Measurements from ENCODE around the gene EHBP1L1. TPM values are rescaled to one million over a fixed set of nuclear protein-coding genes. Genes with fewer than 3 reads are reported as not detected.

The EHBP1L1 gene
- total and polyA plus RNA-seq, 9 donors: 21.7 to 63.0 (median 40.3) TPM

GRCh38 chr11:65552388-65552951 is 23.4 kb upstream of the EHBP1L1 start:
- intact Hi-C loops (cut with DNase I): no loop called here
- TF ChIP-seq, protein P1, sequence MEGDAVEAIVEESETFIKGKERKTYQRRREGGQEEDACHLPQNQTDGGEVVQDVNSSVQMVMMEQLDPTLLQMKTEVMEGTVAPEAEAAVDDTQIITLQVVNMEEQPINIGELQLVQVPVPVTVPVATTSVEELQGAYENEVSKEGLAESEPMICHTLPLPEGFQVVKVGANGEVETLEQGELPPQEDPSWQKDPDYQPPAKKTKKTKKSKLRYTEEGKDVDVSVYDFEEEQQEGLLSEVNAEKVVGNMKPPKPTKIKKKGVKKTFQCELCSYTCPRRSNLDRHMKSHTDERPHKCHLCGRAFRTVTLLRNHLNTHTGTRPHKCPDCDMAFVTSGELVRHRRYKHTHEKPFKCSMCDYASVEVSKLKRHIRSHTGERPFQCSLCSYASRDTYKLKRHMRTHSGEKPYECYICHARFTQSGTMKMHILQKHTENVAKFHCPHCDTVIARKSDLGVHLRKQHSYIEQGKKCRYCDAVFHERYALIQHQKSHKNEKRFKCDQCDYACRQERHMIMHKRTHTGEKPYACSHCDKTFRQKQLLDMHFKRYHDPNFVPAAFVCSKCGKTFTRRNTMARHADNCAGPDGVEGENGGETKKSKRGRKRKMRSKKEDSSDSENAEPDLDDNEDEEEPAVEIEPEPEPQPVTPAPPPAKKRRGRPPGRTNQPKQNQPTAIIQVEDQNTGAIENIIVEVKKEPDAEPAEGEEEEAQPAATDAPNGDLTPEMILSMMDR (IDR thresholded peaks at IDR 0.05): no peak
- TF ChIP-seq POLR2A (IDR thresholded peaks at IDR 0.05): no peak
- TF ChIP-seq EP300 (IDR thresholded peaks at IDR 0.05): no peak
- Histone ChIP-seq H3K4me1 (ENCODE audit: insufficient read depth) (peaks cover 12% of the 10 kb centered on the region), H3K9me3 (no peaks in the 10 kb centered on the region), H3K36me3 (no peaks in the 10 kb centered on the region), H3K27ac (no peak overlapping the region), H3K4me3 (no peak overlapping the region), H3K27me3 (no peaks in the 10 kb centered on the region)
- DNase-seq: no peak
- 78 to 88% (median 88%) methylated on average over 9 of the region's 9 CpGs for WGBS, 3 donors

- 74 to 77% (median 76%) methylated on average over 14 to 37 of the region's 37 CpGs for WGBS, 3 donors
- Histone ChIP-seq H3K27me3 (no peaks in the 10 kb centered on the region), H3K9me3 (no peaks in the 10 kb centered on the region), H3K4me3 (no peak overlapping the region), H3K36me3 (no peaks in the 10 kb centered on the region), H3K4me1 (ENCODE audit: insufficient read depth) (peaks cover 12% of the 10 kb centered on the region), H3K27ac (no peak overlapping the region)
- peak in 1 of 5 donors; percentile 41 for DNase-seq
- TF ChIP-seq, protein P1 (IDR thresholded peaks at IDR 0.05): no peak
- no peak for TF ChIP-seq EP300 (IDR thresholded peaks at IDR 0.05)
- no peak for TF ChIP-seq POLR2A (IDR thresholded peaks at IDR 0.05)
- intact Hi-C loops (cut with DNase I): no loop called here
Observed at GRCh38 chr11:65553301-65554001, 22.4 kb upstream of the EHBP1L1 start.

DNA sequence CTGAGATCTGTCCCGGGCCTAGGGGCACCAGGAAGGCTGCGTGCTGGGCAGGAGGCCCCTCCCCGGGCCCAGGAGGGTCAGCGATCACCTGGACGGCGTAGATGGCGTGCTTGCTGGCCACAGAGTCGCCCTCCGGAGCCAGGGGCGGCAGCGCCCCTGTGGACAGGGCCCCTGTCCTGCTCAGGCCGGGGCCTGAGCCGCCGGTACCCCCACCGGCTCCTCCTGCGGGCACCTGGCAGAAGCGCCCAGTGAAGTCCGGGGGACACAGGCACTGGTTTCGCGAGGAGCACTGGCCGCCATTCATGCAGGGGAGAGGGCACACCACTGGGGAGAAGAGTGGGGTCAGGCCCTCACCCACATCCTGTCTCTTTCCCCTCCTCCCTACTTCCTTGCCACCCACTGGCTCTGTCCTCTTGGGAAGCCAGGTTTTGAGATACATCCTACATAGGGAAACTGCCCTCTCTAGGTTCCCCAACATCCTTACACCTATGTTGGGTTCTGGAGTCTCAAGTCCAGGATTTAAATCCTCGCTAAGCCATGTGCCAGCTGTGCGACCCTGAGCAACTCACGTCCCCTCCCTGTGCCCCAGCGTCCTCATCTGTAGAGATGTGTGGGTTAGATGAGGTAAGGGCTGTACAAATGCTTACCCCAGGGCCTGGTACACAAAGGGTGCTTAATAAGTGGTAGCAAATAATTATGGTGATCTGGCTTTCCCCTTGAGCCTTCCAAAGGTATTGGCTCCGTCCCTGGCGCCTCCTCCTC is 21.6 kb upstream of the EHBP1L1 start:
- peaks cover 16% of the 10 kb centered on the region for H3K4me1 ChIP-seq (ENCODE audit: insufficient read depth)
- no peak for DNase-seq
- H3K4me3 ChIP-seq: no peak overlapping the region
- no peaks in the 10 kb centered on the region for H3K27me3 ChIP-seq
- no peaks in the 10 kb centered on the region for H3K36me3 ChIP-seq
- 83 to 84% (median 83%) methylated on average over 17 to 27 of the region's 27 CpGs for WGBS, 3 donors
- intact Hi-C loops (cut with DNase I): no loop called here
- TF ChIP-seq POLR2A (IDR thresholded peaks at IDR 0.05) (no peak), EP300 (IDR thresholded peaks at IDR 0.05) (no peak)
- TF ChIP-seq, protein P1 (IDR thresholded peaks at IDR 0.05): no peak
- no peaks in the 10 kb centered on the region for H3K9me3 ChIP-seq
- no peak overlapping the region for H3K27ac ChIP-seq

DNA sequence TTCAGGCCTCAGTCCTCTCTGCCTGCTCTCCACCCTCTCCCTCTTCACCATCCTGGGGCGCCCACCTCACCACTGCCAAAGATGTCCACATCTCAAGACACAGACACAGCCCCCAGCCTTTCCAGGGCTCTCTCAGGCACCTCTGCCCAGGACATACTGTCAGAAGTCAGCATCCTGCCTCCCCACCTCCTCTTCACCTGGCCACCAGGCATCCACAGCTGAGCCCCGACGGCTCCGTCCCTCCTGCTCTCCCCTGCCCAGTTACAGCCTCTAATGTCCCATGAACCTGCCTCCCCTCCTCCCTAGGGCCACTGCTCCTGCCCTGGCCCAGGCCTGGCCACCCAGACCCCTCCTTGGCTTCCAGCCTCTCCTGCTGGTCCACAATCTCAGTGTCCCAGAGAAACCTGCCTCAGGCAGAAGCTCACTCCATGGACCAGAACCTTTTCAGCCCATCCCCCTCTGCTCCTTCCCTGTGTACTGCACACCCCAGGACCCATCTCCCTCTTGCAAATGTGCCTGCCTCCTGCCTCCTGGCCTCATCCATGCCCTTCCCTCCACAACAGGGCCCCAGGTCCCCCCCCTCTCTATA is 20.9 kb upstream of the EHBP1L1 start:
- 73 to 92% (median 87%) methylated on average over 4 of the region's 4 CpGs for WGBS, 3 donors
- no peak for DNase-seq
- no peak overlapping the region for H3K4me3 ChIP-seq
- peaks cover 22% of the 10 kb centered on the region for H3K4me1 ChIP-seq (ENCODE audit: insufficient read depth)
- no peaks in the 10 kb centered on the region for H3K9me3 ChIP-seq
- H3K36me3 ChIP-seq: no peaks in the 10 kb centered on the region
- peak overlapping the region; percentile 51 to 100 for H3K27ac ChIP-seq
- TF ChIP-seq, protein P1 (IDR thresholded peaks at IDR 0.05): no peak
- TF ChIP-seq EP300 (IDR thresholded peaks at IDR 0.05): no peak
- TF ChIP-seq POLR2A (IDR thresholded peaks at IDR 0.05): no peak
- no peaks in the 10 kb centered on the region for H3K27me3 ChIP-seq
- intact Hi-C loops (cut with DNase I): no loop called here

Data from ovary (tissue), 9 donors.